Measurements from ENCODE around the gene MAFB. TPM values are rescaled to one million over a fixed set of nuclear protein-coding genes. Genes with fewer than 3 reads are reported as not detected.

MAFB gene
- total RNA-seq, 1 experiment from 2014 or later, result 0.85 TPM

DNA sequence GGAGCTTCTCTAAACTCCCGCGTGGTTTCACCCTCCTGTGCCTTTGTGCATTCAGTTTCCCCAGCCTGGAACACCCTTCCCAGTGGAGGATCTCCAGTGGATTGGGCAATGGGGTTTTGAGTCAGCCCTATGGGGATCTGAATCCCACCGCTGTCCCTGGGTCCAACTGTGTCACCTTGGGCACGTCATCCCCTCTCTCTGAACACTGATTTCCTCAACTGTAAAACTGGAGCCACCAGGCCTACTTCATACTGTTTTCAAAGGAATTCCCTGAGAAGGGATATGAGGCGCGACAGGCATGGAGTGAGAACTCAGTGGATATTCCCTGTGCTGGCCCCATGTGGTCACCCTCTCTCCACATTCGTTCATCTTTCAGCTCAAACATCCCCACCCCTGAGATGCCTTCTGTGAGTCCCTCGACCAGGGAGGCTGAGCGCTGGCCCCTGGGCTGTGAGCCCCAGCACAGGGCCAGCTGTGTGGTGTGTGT lies 25.7 kb downstream of the MAFB start:
- H3K36me3 Mint-ChIP-seq (ENCODE audit: insufficient read depth in 1 of 3, low read depth in 3 of 3), result no peaks in the 10 kb centered on the region
- Histone ChIP-seq H2BK12ac (ENCODE audit: insufficient read length, low read depth, low read length) (no peak overlapping the region), H2BK20ac (ENCODE audit: low read depth, low read length, poor library complexity, severe bottlenecking) (no peak overlapping the region), H3K18ac (ENCODE audit: insufficient read length, low read depth, low read length) (no peak overlapping the region), H3K4me2 (ENCODE audit: insufficient read depth, insufficient read length, low read length) (no peak overlapping the region), H3K79me1 (ENCODE audit: insufficient read depth, low read depth, low read length, poor library complexity, severe bottlenecking) (no peaks in the 10 kb centered on the region), H2BK5ac (ENCODE audit: insufficient read length, low read length) (no peak overlapping the region), H4K8ac (replicated peaks; ENCODE audit: insufficient read length, low read depth, low read length) (no peak overlapping the region), H3K23me2 (ENCODE audit: insufficient read length, low read depth, low read length, poor library complexity, severe bottlenecking) (no peaks in the 10 kb centered on the region), H3K23ac (ENCODE audit: insufficient read length, low read depth, low read length) (no peak overlapping the region), H2BK120ac (ENCODE audit: low read depth, low read length, poor library complexity, severe bottlenecking) (no peak overlapping the region), H4K5ac (ENCODE audit: insufficient read length, low read depth, low read length) (no peak overlapping the region), H3T11ph (ENCODE audit: low read length) (no peak overlapping the region), H2BK15ac (ENCODE audit: low read depth, low read length) (no peak overlapping the region), H2AFZ (ENCODE audit: low read length) (no peak overlapping the region), H3K9ac (ENCODE audit: extremely low read depth, insufficient read length, low read length) (no peak overlapping the region), H3K79me2 (ENCODE audit: insufficient read depth, low read length) (no peaks in the 10 kb centered on the region), H2AK5ac (ENCODE audit: insufficient read length, low read length) (no peak overlapping the region), H4K91ac (ENCODE audit: insufficient read length, low read depth, low read length) (no peak overlapping the region), H3K27me3 (ENCODE audit: insufficient read depth, low read length) (no peaks in the 10 kb centered on the region), H4K20me1 (ENCODE audit: control insufficient read depth, insufficient read depth, insufficient read length) (no peaks in the 10 kb centered on the region), H3K4me1 (ENCODE audit: insufficient read depth, low read length) (no peaks in the 10 kb centered on the region), H3K4ac (ENCODE audit: low read depth, low read length) (no peak overlapping the region), H3K9me3 (ENCODE audit: control insufficient read depth, low read depth, low read length) (no peaks in the 10 kb centered on the region), H3K56ac (ENCODE audit: insufficient read length, low read depth, low read length) (no peak overlapping the region), H3K14ac (ENCODE audit: insufficient read depth, low read length) (no peak overlapping the region), H3K27ac (ENCODE audit: insufficient read length, low read depth, low read length) (no peak overlapping the region)
- H3K27me3 Mint-ChIP-seq (ENCODE audit: low read depth), result peaks cover 5% of the 10 kb centered on the region
- TF ChIP-seq, protein P1, sequence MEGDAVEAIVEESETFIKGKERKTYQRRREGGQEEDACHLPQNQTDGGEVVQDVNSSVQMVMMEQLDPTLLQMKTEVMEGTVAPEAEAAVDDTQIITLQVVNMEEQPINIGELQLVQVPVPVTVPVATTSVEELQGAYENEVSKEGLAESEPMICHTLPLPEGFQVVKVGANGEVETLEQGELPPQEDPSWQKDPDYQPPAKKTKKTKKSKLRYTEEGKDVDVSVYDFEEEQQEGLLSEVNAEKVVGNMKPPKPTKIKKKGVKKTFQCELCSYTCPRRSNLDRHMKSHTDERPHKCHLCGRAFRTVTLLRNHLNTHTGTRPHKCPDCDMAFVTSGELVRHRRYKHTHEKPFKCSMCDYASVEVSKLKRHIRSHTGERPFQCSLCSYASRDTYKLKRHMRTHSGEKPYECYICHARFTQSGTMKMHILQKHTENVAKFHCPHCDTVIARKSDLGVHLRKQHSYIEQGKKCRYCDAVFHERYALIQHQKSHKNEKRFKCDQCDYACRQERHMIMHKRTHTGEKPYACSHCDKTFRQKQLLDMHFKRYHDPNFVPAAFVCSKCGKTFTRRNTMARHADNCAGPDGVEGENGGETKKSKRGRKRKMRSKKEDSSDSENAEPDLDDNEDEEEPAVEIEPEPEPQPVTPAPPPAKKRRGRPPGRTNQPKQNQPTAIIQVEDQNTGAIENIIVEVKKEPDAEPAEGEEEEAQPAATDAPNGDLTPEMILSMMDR (conservative IDR thresholded peaks at IDR 0.05), result no peak
- WGBS (ENCODE audit: extremely low coverage, insufficient read length, low lambda C conversion rate), result no CpG with 5 or more reads among the region's 9 CpGs
- H3K9me3 Mint-ChIP-seq, result no peaks in the 10 kb centered on the region; a peak in 1 of 5 replicates
- H3K4me1 Mint-ChIP-seq, result peaks cover 6 to 14% of the 10 kb centered on the region in 2 experiments
- DNase-seq, result no peak
- no peak overlapping the region for H3K27ac Mint-ChIP-seq
- H3K4me3 Mint-ChIP-seq, result no peak overlapping the region
